ENCODE measurements around the gene GPRASP2.

The GPRASP2 gene

GRCh38 chrX:102745857-102746584 is 33.8 kb downstream of the GPRASP2 start:
- DNase-seq, result no peak

DNA sequence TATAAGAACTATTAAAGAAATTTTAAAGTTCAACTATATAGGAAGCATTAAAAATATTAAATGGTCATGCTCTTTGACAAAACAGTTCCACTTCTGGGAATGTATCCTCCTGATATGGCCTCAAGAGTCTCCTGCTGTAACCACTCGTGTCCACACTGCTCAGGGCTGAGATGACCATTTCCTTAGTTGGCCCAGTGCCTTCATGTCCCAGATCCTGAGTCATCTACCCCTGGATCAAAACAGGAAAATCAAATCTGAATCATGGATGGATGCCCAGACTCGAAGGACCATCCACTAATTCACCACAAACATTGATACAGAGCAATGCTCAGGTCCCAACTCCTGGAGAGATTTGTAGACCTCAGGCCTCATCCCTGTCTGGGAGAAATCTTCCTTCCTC is 53.0 kb downstream of the GPRASP2 start:
- DNase-seq, result no peak

DNA sequence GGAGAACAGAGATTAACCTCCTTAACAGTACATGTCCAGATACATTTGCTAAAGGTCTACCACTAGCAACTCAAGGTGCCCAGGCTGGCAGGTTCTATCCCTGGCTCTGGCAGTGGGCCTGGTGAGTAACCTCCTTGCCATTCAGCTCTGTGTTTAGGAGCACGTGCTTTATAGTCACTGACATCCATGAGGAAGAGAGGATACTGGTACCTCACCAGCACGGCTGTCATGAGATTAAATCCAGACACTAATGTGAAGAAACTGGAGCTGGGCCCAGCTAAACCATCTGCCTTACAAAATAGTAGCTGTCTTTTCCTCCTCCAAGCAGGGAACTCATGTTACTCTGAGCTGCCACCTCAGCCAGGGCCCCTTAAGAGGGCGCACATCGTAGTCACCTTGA is 53.6 kb downstream of the GPRASP2 start:
- DNase-seq, result no peak

DNA sequence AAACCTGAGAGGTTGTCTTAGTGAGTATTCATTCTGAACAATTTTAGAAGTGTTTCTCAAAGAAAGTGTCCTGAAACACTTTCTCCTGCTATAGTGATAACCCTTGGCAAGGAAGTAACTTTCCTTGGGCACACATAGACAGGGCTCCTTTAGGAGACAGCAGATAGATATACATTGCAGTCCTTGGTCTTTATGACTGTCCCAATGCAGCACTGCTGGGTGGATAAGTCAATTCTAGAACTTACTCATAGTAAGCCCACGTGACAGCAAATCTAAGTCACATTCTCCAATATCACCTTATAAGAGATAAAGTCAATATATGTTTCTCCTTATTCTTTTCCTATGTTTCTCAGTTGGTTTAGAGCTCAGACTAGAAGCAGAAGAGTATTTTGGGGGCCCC is 55.0 kb downstream of the GPRASP2 start:
- no peak for DNase-seq
